HG03460 (cell line): Measurements from ENCODE around the gene TNFRSF14.

Experiments used
- ATAC-seq: cut with Tn5 transposase; IDR thresholded peaks from one replicate; pipeline ENCODE4 v1.9.1; 2021; ENCODE audit not compliant: unreplicated experiment

Gene TNFRSF14

GRCh38 chr1:2597441-2598328 lies 41.5 kb downstream of the TNFRSF14 start:
- no peak for ATAC-seq

GRCh38 chr1:2598329-2598931 lies 42.3 kb downstream of the TNFRSF14 start:
- no peak for ATAC-seq

GRCh38 chr1:2601721-2602303 lies 45.6 kb downstream of the TNFRSF14 start:
- no peak for ATAC-seq

GRCh38 chr1:2602311-2602835 lies 46.2 kb downstream of the TNFRSF14 start:
- no peak for ATAC-seq

- no peak for ATAC-seq
Observed at GRCh38 chr1:2602866-2603520, 46.8 kb downstream of the TNFRSF14 start.

GRCh38 chr1:2603521-2604155 lies 47.5 kb downstream of the TNFRSF14 start:
- no peak for ATAC-seq

GRCh38 chr1:2604156-2604843 lies 48.1 kb downstream of the TNFRSF14 start:
- no peak for ATAC-seq

GRCh38 chr1:2604844-2605508 lies 48.8 kb downstream of the TNFRSF14 start:
- ATAC-seq: no peak

- no peak for ATAC-seq
Observed at GRCh38 chr1:2605509-2606395, 49.6 kb downstream of the TNFRSF14 start.

- ATAC-seq: no peak
Observed at GRCh38 chr1:2606396-2606880, 50.3 kb downstream of the TNFRSF14 start.

- no peak for ATAC-seq
Observed at GRCh38 chr1:2606881-2607621, 50.9 kb downstream of the TNFRSF14 start.

GRCh38 chr1:2607641-2608091 lies 51.5 kb downstream of the TNFRSF14 start:
- ATAC-seq: no peak

GRCh38 chr1:2609319-2610035 lies 53.3 kb downstream of the TNFRSF14 start:
- no peak for ATAC-seq

GRCh38 chr1:2610036-2610959 lies 54.1 kb downstream of the TNFRSF14 start:
- no peak for ATAC-seq

- ATAC-seq: no peak
Observed at GRCh38 chr1:2611031-2611501, 54.9 kb downstream of the TNFRSF14 start.
